BLaER1 treated with 17β-estradiol and CSF1 and Interleukin-3, amounts not matched to agents 10 nM and 100 nM (cell line): ENCODE measurements around the gene TP53I13.

Source experiments
- H3K27ac ChIP-seq, 11 experiments: shearing (Covaris generic); formaldehyde crosslinking; 2 replicates each; pipeline ENCODE4 v1.8.1; 2022
- H3K27me3 ChIP-seq, 11 experiments: shearing (Covaris generic); formaldehyde crosslinking; 2 replicates each; pipeline ENCODE4 v1.8.1; 2022
- H3K36me3 ChIP-seq, 11 experiments: shearing (Covaris generic); formaldehyde crosslinking; 2 replicates each; pipeline ENCODE4 v1.8.1; 2022
- H3K4me1 ChIP-seq, 10 experiments: shearing (Covaris generic); formaldehyde crosslinking; 2 replicates each; pipeline ENCODE4 v1.8.1; 2022
- H3K4me2 ChIP-seq, 11 experiments: shearing (Covaris generic); formaldehyde crosslinking; 2 replicates each; pipeline ENCODE4 v1.8.1; 2022
- H3K4me3 ChIP-seq, 10 experiments: shearing (Covaris generic); formaldehyde crosslinking; 2 replicates each; pipeline ENCODE4 v1.8.1; 2022
- H3K9ac ChIP-seq, 11 experiments: shearing (Covaris generic); formaldehyde crosslinking; 2 replicates each; pipeline ENCODE4 v1.8.1; 2022
- H3K9me3 ChIP-seq, 11 experiments: shearing (Covaris generic); formaldehyde crosslinking; replicated peaks in 1 of 11; 2 replicates each; pipeline ENCODE4 v1.8.1; 2022
- H4K20me1 ChIP-seq, 11 experiments: shearing (Covaris generic); formaldehyde crosslinking; 2 replicates each; pipeline ENCODE4 v1.8.1; 2022
- Cebpa-rat ChIP-seq, 11 experiments: shearing (Covaris generic); IDR thresholded peaks; 2 replicates each; pipeline ENCODE4 v1.8.1; 2022

The TP53I13 gene

DNA sequence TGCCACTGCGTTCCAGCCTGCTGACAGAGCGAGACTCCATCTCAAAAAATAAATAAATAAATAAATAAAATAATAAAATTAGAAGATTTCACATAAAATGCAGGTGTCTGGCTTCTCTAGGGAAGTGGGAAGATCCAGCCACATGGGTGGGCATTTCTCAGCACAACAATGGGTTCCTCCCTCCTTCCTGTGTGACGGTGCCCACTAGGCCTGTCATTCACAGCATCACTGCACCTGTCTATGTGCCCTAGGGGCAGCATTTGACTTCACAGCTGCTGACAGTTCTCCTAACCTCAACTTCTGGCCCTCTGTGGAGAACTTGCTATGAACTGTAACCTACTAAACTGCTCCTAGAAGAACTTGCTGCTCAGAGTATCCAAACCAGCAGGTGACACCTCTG lies 4.7 kb upstream of the TP53I13 start:
- peaks cover 0 to 38% (median 15%) of the 10 kb centered on the region in 11 experiments; a peak in 8 of 22 replicates for H4K20me1 ChIP-seq
- H3K4me3 ChIP-seq, result peak overlapping the region in 6 of 10 experiments; percentile 74 to 83 (median 78); a peak in 8 of 20 replicates
- no peak for TF ChIP-seq Cebpa-rat (IDR thresholded peaks at IDR 0.05)
- peaks cover 66 to 77% (median 69%) of the 10 kb centered on the region in 10 experiments for H3K4me1 ChIP-seq
- H3K9me3 ChIP-seq, result no peaks in the 10 kb centered on the region
- H3K27me3 ChIP-seq, result no peaks in the 10 kb centered on the region
- peak overlapping the region; percentile 94 to 100 (median 96) for H3K4me2 ChIP-seq
- peaks cover 0 to 18% (median 0%) of the 10 kb centered on the region in 11 experiments; a peak in 6 of 22 replicates for H3K36me3 ChIP-seq
- H3K27ac ChIP-seq, result peak overlapping the region in 4 of 11 experiments; percentile 27 to 89 (median 84); a peak in 4 of 22 replicates
- peak overlapping the region in 7 of 11 experiments; percentile 26 to 94 (median 88); a peak in 7 of 22 replicates for H3K9ac ChIP-seq

DNA sequence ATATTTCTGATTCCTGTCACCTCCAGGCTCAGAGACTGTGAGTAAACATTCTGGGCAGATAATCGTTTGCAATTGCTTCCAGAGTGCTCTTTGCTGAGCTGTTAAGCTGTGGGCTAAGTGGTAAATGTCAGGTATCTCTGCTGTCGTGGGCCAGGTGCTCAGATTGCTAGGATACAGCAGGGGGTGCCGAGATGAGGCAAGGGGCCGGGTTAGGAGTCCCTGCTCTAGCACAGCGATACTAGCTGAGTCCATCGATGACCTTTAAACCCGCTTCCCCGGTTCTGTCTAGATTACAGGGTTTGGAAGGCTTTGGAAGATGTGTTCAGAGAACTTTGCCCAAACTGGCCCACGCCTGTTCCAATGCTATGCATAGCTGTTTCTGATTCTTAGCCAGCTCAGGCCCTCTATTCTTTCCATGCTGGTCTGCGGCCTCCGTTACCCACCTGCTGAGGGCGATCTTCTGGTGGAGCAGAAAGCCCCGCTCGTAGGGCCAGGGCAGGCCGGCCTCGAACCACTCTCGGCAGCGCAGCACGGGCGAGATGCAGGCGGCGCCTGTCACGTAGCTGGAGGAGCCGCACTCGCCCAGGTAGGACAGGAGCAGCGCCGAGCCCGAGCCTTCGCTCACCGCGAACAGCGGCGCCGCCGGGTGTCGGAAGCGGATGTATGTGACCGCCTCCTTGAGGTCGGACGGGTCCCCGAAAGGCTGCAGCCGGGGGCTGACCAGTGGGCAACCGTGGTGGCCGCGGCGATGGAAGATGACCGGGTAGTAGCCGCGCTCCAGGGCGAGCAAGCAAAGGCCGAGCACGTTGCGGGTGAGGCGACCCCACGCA lies 2.6 kb upstream of the TP53I13 start:
- no peaks in the 10 kb centered on the region for H3K9me3 ChIP-seq
- peak overlapping the region; percentile 79 to 94 (median 83) for H3K9ac ChIP-seq
- peaks cover 4 to 52% (median 21%) of the 10 kb centered on the region in 11 experiments; a peak in 16 of 22 replicates for H4K20me1 ChIP-seq
- peak overlapping the region; percentile 41 to 89 (median 86) for H3K27ac ChIP-seq
- peaks cover 65 to 76% (median 67%) of the 10 kb centered on the region in 10 experiments for H3K4me1 ChIP-seq
- peaks cover 0 to 17% (median 4%) of the 10 kb centered on the region in 11 experiments; a peak in 6 of 22 replicates for H3K36me3 ChIP-seq
- TF ChIP-seq Cebpa-rat (IDR thresholded peaks at IDR 0.05), result no peak
- peak overlapping the region; percentile 74 to 89 (median 78) for H3K4me3 ChIP-seq
- H3K27me3 ChIP-seq, result no peaks in the 10 kb centered on the region
- H3K4me2 ChIP-seq, result peak overlapping the region; percentile 94 to 100 (median 96)

DNA sequence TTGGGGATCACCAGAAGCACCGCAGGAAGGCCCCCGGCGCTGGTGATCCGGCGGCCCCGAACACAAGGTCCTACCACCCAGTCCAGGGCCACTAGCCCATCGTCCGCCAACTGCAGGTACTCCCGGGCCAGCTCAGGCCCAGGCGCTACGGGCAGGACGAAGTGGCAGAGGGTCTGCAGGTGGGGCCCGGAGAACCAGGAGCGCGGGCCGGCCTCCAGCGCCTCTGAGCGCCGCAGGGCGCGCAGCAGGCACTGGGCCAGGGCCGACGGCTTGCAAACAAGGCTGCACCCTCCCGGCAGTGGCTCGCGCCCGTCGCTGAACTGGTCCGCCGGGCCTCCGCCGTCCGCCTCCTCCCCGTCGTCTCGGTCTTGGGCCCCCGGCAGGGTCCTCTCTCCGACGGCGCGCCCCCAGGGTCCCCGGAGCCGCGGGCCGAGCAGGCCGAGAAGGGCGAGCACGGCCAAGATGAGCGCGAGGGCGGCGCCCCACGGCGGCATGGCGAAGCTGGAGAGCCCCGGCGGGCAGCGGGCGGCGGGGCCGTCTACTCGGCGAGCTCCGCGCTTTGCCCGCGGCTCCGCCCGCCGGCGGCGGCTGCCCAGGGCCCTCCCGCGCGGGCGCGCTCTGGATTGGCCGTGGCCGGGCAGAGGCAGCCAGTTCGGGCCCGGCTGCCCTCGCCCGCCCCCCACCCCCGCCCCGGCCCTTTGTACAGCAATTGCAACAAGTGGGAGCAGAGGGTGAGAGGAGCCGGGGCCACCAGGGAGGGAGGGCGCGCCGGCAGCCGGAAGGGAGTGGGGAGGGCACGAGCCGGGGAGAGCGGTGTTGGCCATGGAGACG lies 1.8 kb upstream of the TP53I13 start, which contains the start of gene ABHD15:
Gene ABHD15, minus strand, starts transcription at position 565 of the 831 bp plus-strand sequence. Its CDS starts 71 bp downstream, at position 494.
- H3K4me2 ChIP-seq, result peak within 1 kb of the TSS; percentile 94 to 100 (median 96)
- no peak for TF ChIP-seq Cebpa-rat (IDR thresholded peaks at IDR 0.05)
- H4K20me1 ChIP-seq, result peaks cover 13 to 56% (median 27%) of the 10 kb centered on the region in 11 experiments; a peak in 18 of 22 replicates
- H3K9ac ChIP-seq, result peak within 1 kb of the TSS; percentile 79 to 94 (median 85)
- peak within 1 kb of the TSS; percentile 74 to 89 (median 78) for H3K4me3 ChIP-seq
- H3K27me3 ChIP-seq, result no peaks in the 10 kb centered on the region
- no peaks in the 10 kb centered on the region for H3K9me3 ChIP-seq
- peak within 1 kb of the TSS; percentile 65 to 89 (median 86) for H3K27ac ChIP-seq
- peaks cover 0 to 25% (median 6%) of the 10 kb centered on the region in 11 experiments; a peak in 9 of 22 replicates for H3K36me3 ChIP-seq
- peaks cover 65 to 76% (median 67%) of the 10 kb centered on the region in 10 experiments for H3K4me1 ChIP-seq

DNA sequence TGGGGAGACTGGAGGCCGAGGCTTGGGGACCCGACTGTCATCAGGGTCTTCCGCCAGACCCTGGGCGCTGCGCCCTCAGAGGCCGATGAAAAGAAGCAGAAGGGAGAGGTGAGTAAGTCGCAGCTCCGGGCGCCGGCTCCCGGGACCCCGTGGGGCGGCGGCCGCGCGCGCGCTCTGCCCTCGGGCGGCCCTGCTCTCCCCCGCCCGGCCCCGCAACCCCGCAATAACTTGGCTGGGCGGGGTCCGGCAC lies 1.3 kb upstream of the TP53I13 start:
- Histone ChIP-seq H3K9ac (peak overlapping the region; percentile 79 to 94 (median 85)), H3K4me2 (peak overlapping the region; percentile 94 to 100 (median 96)), H3K27me3 (no peaks in the 10 kb centered on the region), H3K9me3 (no peaks in the 10 kb centered on the region), H3K27ac (peak overlapping the region; percentile 65 to 89 (median 86)), H3K36me3 (peaks cover 0 to 27% (median 8%) of the 10 kb centered on the region in 11 experiments; a peak in 9 of 22 replicates), H3K4me1 (peaks cover 65 to 76% (median 67%) of the 10 kb centered on the region in 10 experiments), H3K4me3 (peak overlapping the region; percentile 74 to 89 (median 78)), H4K20me1 (peaks cover 18 to 60% (median 32%) of the 10 kb centered on the region in 11 experiments; a peak in 19 of 22 replicates)
- TF ChIP-seq Cebpa-rat (IDR thresholded peaks at IDR 0.05), result no peak

DNA sequence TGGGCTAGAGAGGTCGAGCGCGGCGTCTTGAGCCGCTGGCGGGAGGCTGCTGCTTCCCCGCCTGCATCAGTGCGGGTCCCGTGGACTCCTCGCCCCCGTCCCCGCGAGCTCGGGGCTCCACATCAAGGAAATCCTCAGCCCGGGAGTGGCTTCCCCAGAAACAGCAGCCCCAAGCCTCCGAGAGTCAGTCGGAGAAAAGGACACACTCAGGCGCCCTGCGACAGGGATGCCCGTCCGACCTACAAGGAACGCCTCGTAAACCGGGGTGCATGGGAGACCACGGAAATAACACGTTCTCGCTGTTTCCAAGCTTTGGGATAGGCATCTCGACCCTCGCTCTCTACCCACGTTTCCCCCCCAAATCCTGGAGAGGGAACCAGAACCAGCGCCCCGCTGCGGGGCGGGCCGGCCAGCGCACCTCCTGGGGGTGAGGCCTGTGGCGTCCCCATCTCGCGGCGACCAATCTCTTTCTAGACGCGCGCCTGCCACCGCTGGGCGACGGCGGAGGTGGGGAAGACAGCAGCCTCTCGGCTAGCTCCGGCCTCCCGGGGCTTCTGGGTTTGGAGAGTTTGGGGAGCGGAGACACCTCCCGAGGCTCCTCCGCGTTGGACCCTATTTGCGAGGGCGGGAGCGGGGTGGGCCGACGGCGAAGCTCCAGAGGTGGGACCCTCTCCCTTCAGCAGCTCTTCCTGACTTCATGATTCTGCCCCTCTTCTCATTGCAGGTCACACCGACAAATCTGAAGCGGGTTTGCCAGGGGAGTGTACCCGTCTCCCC lies 759 bp upstream of the TP53I13 start:
- Histone ChIP-seq H3K9ac (peak overlapping the region; percentile 79 to 94 (median 85)), H3K36me3 (peaks cover 0 to 24% (median 8%) of the 10 kb centered on the region in 11 experiments; a peak in 9 of 22 replicates), H3K4me3 (peak overlapping the region; percentile 74 to 89 (median 78)), H3K27me3 (no peaks in the 10 kb centered on the region), H3K27ac (peak overlapping the region; percentile 68 to 89 (median 86)), H3K4me2 (peak overlapping the region; percentile 94 to 100 (median 96)), H4K20me1 (peaks cover 20 to 63% (median 34%) of the 10 kb centered on the region in 11 experiments; a peak in 19 of 22 replicates), H3K4me1 (peaks cover 63 to 75% (median 67%) of the 10 kb centered on the region in 10 experiments), H3K9me3 (no peaks in the 10 kb centered on the region)
- no peak for TF ChIP-seq Cebpa-rat (IDR thresholded peaks at IDR 0.05)

DNA sequence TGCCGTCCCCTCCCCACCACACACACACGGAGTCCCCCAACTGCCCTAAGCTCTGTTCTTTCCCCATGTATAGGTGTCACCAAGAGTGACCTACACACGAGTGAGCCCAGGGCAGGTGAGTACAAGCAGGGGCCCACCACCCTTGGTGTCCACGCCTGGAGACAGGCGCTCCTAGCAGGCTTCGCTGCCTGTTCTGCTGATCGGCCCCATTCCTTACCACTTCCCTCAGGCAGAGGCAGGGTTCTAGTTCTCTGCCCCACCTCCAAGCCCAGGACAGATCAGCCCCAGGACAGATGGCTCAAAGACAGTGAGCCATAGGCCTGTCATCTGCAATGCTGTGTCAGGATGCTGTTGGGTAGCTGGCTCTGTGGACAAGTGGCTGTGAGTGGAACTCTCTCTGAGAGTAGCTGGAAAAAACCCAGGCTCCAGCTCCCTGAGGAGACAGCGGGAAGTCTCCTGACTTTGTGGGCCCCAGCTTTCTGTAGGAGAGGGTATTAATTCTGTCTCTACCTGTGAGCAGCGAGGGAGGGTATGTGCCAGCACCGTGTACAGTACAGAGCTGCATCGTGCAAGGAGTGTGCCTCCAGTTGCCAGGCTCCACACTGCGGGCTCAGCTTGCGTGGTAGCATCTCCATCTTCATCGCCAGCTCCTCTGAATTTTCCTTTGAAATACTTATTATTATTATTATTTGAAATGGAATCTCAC lies 897 bp downstream of the TP53I13 start:
- Histone ChIP-seq H3K4me1 (peaks cover 62 to 75% (median 67%) of the 10 kb centered on the region in 10 experiments), H3K4me3 (peak overlapping the region; percentile 74 to 89 (median 78)), H4K20me1 (peaks cover 36 to 72% (median 48%) of the 10 kb centered on the region in 11 experiments; a peak in 21 of 22 replicates)

DNA sequence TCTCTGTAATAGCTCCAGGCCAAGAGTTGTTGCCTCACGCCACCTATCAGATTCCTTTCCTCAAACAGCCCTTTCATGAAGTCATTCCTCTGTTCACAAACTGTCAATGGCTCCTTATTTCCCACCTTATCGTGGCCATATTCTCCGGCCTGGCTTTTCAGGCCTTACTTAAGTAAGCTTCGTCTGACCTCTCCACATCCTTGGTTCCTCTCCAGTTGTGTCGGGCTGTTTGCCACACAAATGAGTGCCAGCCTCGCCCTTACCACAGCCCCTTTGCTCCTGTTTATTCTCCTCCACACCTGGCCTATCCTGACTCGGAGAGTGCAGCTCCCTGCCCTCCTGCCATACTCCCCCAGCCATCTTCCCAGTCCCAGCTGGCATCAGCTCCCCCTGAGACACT lies 2.0 kb downstream of the TP53I13 start:
- Histone ChIP-seq H3K9me3 (no peaks in the 10 kb centered on the region), H4K20me1 (peaks cover 43 to 72% (median 58%) of the 10 kb centered on the region in 11 experiments; a peak in 21 of 22 replicates), H3K27me3 (no peaks in the 10 kb centered on the region), H3K4me2 (peak overlapping the region in 8 of 11 experiments; percentile 17 to 94 (median 75); a peak in 10 of 22 replicates), H3K27ac (no peak overlapping the region), H3K4me3 (no peak overlapping the region), H3K9ac (peak overlapping the region in 1 of 11 experiments; percentile 66; a peak in 1 of 22 replicates), H3K36me3 (peaks cover 25 to 47% (median 33%) of the 10 kb centered on the region in 11 experiments), H3K4me1 (peaks cover 50 to 75% (median 66%) of the 10 kb centered on the region in 10 experiments)
- TF ChIP-seq Cebpa-rat (IDR thresholded peaks at IDR 0.05), result no peak

More for the DNA sequence above, 897 bp downstream of the TP53I13 start:
- no peak for TF ChIP-seq Cebpa-rat (IDR thresholded peaks at IDR 0.05)
- peak overlapping the region; percentile 94 to 100 (median 96) for H3K4me2 ChIP-seq
- H3K9ac ChIP-seq, result peak overlapping the region; percentile 79 to 94 (median 83)
- no peaks in the 10 kb centered on the region for H3K9me3 ChIP-seq
- peaks cover 14 to 36% (median 22%) of the 10 kb centered on the region in 11 experiments for H3K36me3 ChIP-seq
- H3K27me3 ChIP-seq, result no peaks in the 10 kb centered on the region
- peak overlapping the region in 10 of 11 experiments; percentile 68 to 89 (median 86); a peak in 20 of 22 replicates for H3K27ac ChIP-seq
